ENCODE measurements around the gene GNG7. TPM values are rescaled to one million over a fixed set of nuclear protein-coding genes. Genes with fewer than 3 reads are reported as not detected.
"Not testable (repeated sequence)": the region's sequence is repeated elsewhere in the genome, so short reads cannot be mapped to it uniquely, and the experiment has no call there.

GNG7 gene
- total RNA-seq, 2 experiments from 2014 or later: 1.1 to 1.2 TPM

DNA sequence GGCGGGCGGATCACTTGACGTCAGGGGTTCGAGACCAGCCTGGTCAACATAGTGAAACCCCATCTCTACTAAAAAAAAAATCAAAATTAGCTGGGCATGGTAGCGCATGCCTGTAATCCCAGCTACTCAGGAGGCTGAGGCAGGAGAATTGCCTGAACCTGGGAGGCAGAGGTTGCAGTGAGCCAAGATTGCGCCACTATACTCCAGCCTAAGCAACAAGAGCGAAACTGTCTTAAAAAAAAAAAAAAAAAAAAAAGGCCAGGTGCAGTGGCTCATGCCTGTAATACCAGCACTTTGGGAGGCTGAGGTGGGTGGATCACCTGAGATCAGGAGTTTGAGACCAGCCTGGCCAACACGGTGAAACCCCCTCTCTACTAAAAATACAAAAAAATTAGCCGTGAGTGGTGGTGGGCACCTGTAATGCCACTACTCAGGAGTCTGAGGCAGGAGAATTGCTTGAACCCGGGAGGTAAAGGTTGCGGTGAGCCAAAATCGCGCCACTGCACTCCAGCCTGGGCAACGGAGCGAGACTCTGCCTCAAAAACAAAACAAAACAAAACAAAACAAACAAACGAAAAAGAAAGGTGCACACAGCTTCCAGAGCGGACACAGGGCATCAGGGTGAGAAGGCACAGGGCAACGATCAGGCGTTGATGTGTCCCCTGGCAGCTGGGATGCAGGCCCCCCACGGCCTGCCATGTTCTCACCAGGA is 156.9 kb downstream of the GNG7 start:
- H3K36me3 Mint-ChIP-seq (ENCODE audit: low read depth); H3K9me3 Mint-ChIP-seq; DNase-seq; H3K27ac Mint-ChIP-seq; POLR2A ChIA-PET; H3K4me3 Mint-ChIP-seq; H3K27me3 Mint-ChIP-seq: not testable (repeated sequence)
- H3K4me1 Mint-ChIP-seq: peaks cover 34% of the 10 kb centered on the region
- CTCF ChIA-PET: interaction anchor here (1.2 to 1.6 kb wide), 2 partner anchors 9 to 22 kb away, joined by 3 to 4 read pairs; no protein-coding TSS in a partner anchor

DNA sequence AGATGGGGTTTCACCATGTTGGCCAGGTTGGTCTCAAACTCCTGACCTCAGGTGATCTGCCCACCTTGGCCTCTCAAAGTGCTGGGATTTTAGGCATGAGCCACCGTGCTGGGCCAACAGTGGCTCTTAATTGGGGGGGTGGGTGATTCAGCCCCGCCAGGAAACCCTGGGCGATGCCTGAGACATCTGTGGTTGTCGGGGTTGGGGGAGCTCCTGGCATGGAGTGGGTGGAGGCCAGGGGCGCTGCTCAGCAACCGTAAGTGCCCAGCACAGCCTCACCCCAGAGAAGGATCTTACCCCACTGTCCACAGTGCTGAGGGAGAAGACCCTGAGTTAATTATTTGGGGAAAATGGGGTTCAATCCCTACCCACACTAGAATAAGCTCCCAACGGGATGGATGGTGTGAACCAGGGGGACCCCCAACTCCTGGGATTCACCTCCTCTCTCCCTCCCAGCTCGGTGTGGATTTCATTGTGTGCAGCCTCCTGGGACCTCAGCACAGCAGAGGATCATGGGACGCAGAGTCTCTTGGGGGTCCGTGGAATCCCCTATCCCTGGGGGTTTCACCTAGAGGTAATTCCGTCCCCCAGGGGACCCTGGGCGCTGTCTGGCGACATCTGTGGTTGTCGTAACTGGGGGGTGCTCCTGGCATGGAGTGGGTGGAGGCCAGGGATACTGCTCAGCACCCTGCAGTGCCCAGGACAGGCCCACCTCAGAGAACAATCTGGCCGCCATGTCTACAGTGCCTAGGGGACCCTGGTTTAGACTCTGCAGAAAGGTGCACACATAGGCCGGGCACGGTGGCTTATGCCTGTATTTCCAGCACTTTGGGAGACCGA is 157.7 kb downstream of the GNG7 start:
- Mint-ChIP-seq H3K36me3 (ENCODE audit: low read depth) (peaks cover 5% of the 10 kb centered on the region), H3K4me1 (peaks cover 35% of the 10 kb centered on the region), H3K27me3 (no peaks in the 10 kb centered on the region), H3K9me3 (peaks cover 3% of the 10 kb centered on the region), H3K27ac (no peak overlapping the region), H3K4me3 (no peak overlapping the region)
- DNase-seq: no peak
- POLR2A ChIA-PET: no interaction called here
- CTCF ChIA-PET: interaction anchor here (0.6 to 1.8 kb wide), 6 partner anchors 9 to 69 kb away, joined by 3 to 4 read pairs (median 3); no protein-coding TSS in a partner anchor

DNA sequence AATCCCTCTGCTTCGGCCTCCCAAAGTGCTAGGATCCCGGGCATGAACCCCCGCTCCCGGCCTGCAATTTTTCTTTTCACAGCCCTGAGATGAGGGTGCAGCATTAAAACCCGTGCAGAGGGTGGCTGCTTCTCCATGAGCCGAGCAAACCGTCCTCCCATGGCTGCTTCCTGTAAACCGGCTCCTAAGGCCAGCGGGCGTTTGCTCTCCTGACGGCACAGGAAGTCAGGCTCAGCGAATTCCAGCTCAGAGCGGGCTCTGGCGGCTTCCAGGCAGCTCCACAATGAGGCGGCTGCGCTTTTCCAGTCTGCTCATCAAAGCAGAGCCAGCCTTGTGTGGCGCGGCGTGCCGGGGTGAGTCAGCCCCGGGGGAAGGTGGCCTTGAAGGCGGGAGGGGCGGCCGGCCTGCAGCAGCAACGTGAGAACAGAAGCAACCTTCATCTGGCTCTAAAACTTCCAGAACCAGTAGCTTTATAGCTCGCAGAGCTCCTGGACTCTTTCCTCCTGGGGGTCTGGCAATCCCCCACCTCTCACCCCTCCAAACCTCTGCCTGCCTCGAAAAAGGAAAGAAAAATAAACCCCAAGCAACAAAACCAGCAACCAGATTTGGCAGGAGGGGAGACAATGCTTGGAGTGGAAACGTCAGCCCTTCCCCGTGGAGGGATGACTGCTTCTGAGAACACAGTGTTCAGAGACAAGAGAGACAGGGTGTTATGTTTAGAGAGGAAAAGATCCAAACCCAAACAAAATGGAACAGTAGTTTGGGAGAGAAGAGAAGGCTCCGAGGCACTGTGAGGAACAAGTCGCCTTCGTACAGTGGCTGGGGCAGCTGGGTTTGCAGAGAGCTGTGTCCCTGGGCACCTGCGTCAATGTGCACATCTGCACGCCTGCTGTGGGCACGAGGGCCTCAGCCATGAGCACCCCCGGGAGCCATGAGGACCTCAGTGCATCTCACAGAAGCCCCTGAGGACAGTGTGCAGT is 158.7 kb downstream of the GNG7 start:
- Mint-ChIP-seq H3K27ac (peak overlapping the region; percentile 86), H3K9me3 (no peaks in the 10 kb centered on the region), H3K27me3 (no peaks in the 10 kb centered on the region), H3K4me1 (peaks cover 36% of the 10 kb centered on the region), H3K4me3 (no peak overlapping the region), H3K36me3 (ENCODE audit: low read depth) (peaks cover under 1% of the 10 kb centered on the region)
- POLR2A ChIA-PET: interaction anchor here (0.6 kb wide), 1 partner anchor 8 kb away, joined by 4 read pairs; no protein-coding TSS in a partner anchor
- CTCF ChIA-PET: interaction anchor here (0.8 to 1.8 kb wide), 8 partner anchors 10 to 68 kb away, joined by 3 to 4 read pairs (median 3); no protein-coding TSS in a partner anchor
- DNase-seq: peak; percentile 59

DNA sequence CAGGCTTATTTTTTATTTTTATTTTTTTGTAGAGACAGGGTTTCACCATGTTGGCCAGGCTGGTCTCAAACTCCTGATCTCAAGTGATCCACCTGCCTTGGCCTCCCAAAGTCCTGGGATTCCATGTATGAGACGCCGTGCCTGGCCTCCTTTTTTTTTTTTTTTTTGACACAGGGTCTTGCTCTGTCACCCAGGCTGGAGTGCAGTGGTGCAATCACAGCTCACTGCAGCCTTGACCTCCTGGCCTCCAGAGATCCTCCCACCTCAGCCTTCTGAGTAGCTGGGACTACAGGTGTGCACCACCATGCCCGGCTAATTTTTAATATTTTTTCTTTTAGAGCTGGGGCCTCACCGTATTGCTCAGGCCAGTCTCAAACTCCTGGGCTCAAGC is 159.4 kb downstream of the GNG7 start:
- Mint-ChIP-seq H3K27ac (peak overlapping the region; percentile 86), H3K4me1 (peaks cover 37% of the 10 kb centered on the region)
- not testable (repeated sequence) for H3K9me3 Mint-ChIP-seq; DNase-seq; H3K4me3 Mint-ChIP-seq; H3K27me3 Mint-ChIP-seq; H3K36me3 Mint-ChIP-seq (ENCODE audit: low read depth)
- POLR2A ChIA-PET: interaction anchor here (0.6 kb wide), 1 partner anchor 9 kb away, joined by 4 read pairs; no protein-coding TSS in a partner anchor
- CTCF ChIA-PET: interaction anchor here (0.8 to 1.8 kb wide), 6 partner anchors 9 to 68 kb away, joined by 3 to 4 read pairs (median 3); no protein-coding TSS in a partner anchor

DNA sequence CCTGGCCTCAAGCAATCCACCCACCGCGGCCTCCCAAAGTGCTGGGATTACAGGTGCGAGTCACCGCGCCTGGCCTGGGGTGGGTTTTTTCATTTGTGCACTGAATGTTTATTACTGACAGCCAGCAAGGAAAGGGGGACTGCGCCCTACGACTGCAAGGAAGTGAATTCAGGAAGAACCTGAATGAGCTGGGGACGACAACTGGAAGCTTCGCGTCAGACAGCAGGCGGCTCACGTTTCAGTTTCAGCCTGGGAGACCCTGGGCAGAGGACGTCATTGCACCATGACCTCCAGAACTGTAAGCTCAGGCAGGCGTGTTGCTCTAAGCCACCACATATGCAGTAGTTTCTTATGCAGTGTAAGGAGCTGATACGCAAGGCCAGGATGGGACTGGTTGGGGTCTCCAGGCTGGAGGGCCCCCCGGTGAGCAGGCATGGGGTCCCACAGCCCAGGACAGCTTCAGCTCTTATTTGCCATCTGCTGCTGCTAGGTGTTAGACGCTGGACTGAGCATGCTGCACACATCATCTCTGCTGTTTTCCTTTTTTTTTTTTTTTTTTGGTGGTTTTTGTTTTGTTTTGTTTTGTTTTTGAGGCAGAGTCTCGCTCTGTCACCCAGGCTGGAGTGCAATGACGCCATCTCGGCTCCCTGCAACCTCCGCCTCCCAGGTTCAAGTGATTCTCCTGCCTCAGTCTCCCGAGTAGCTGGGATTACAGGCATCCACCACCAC is 160.0 kb downstream of the GNG7 start:
- Mint-ChIP-seq H3K27ac (peak overlapping the region; percentile 86), H3K36me3 (ENCODE audit: low read depth) (no peaks in the 10 kb centered on the region), H3K4me3 (no peak overlapping the region), H3K27me3 (no peaks in the 10 kb centered on the region), H3K9me3 (no peaks in the 10 kb centered on the region), H3K4me1 (peaks cover 43% of the 10 kb centered on the region)
- no peak for DNase-seq
- CTCF ChIA-PET: interaction anchor here (0.7 to 1.6 kb wide), 4 partner anchors 9 to 65 kb away, joined by 3 to 5 read pairs (median 4); no protein-coding TSS in a partner anchor
- POLR2A ChIA-PET: interaction anchor here (0.6 kb wide), 1 partner anchor 9 kb away, joined by 4 read pairs; no protein-coding TSS in a partner anchor

DNA sequence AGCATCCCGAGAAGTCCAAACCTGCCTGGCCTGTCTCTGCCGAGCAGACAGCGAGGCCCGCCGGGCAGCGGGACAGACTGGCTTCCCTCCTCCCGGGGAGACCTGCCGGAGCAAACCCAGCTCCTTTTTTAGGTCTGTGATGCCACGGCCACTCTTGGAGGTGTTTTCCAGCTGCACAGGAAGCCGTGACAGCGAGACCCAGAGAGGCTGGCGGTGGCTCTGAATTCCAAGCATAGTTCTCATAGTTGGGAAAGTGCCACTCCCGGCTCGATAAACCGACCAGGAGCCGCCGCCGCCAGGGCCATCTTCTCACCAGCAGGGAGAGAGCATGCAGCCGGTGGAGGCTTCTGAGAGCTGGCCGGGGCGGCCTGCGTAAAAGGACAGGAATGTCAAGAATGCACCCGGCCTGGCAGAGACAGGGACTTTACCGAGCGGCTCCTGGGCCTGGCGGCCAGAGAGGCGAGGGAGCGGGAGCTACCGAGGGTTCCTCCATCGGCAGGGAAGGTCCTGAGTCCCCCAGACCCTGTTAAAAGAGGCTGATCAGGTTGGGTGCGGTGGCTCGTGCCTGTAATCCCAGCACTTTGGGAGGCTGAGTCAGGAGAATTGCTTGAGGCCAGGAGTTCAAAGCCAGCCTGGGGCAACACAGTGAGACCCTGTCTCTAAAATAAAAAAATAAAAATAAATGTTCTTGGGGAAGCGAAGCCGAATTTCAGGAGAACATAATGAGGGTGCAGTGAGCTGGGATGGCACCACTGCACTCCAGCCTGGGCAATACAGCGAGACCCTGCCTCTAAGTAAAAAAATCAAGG is 161.6 kb downstream of the GNG7 start:
- Mint-ChIP-seq H3K27me3 (no peaks in the 10 kb centered on the region), H3K4me3 (no peak overlapping the region), H3K27ac (no peak overlapping the region), H3K36me3 (ENCODE audit: low read depth) (no peaks in the 10 kb centered on the region), H3K4me1 (peaks cover 39% of the 10 kb centered on the region), H3K9me3 (no peaks in the 10 kb centered on the region)
- POLR2A ChIA-PET: no interaction called here
- DNase-seq: no peak
- CTCF ChIA-PET: no interaction called here

DNA sequence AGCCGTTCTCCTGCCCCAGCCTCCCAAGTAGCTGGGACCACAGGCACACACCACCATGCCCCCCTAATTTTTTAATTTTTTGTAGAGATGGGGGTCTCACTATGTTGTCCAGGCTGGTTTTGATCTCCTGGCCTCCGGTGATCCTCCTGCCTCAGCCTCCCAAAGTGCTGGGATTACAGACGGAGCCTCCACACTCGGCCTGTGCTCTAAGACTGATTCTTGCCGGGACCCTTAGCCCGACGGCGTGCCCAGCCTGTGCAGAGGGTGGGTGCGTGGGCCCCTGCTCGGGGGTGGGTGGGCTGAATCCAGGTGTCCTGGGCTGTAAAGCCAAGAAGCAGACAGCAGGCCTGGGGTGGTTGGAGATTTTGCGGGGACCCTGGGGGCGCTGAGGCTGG is 162.2 kb downstream of the GNG7 start:
- Mint-ChIP-seq H3K9me3 (no peaks in the 10 kb centered on the region), H3K36me3 (ENCODE audit: low read depth) (no peaks in the 10 kb centered on the region), H3K4me3 (no peak overlapping the region), H3K4me1 (peaks cover 42% of the 10 kb centered on the region), H3K27me3 (no peaks in the 10 kb centered on the region), H3K27ac (no peak overlapping the region)
- DNase-seq: no peak
- CTCF ChIA-PET: no interaction called here
- POLR2A ChIA-PET: no interaction called here

DNA sequence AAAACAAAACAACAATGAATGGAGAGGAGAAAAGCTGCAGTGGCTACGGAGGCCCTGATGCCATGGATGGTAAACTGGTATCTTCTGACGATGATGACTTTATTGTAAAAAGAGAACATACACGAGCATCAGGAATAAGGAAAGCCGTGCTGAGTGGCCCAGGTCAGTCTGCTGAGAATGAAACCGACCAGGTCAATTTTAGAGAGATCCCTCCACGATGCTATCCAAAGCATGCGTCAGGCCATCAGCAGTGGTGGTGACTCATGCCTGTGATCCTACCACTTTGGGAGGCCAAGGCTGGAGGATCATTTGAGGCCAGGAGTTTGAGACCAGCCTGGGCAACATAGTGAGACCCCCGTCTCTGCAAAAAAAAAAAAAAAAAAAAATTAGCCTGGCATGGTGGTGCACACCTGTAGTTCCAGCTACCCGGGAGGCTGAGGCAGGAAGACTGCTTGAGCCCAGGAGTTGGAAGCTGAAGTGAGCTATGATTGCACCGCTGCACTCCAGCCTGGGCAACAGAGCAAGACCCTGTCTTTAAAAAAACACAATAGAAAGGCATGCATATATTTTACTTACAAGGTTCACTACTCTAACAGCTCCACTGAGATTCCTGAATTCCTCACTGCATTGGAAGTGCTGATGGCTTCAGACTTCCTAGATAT is 164.3 kb downstream of the GNG7 start:
- POLR2A ChIA-PET: no interaction called here
- Mint-ChIP-seq H3K4me1 (peaks cover 44% of the 10 kb centered on the region), H3K4me3 (no peak overlapping the region), H3K27me3 (no peaks in the 10 kb centered on the region), H3K36me3 (ENCODE audit: low read depth) (no peaks in the 10 kb centered on the region), H3K9me3 (no peaks in the 10 kb centered on the region), H3K27ac (no peak overlapping the region)
- DNase-seq: no peak
- CTCF ChIA-PET: interaction anchor here (0.6 to 1.5 kb wide), 3 partner anchors 15 to 83 kb away, joined by 3 to 4 read pairs (median 4); no protein-coding TSS in a partner anchor

DNA sequence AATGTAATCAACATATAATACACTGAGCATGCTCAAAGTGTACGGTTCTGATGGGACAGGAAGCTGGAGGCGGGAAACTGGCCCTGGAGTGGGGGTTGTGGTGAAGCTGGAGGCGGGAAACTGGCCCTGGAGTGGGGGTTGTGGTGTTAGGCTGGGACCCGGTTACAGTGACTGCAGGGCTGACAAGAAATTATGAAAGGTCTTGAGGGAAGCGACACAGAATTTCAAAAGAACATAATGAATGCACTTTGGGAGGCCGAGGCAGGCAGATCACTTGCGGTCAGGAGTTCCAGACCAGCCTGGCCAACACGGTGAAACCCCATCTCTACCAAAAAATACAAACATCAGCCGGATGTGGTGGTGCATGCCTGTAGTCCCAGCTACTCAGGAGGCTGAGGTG is 164.9 kb downstream of the GNG7 start:
- POLR2A ChIA-PET; H3K27me3 Mint-ChIP-seq; DNase-seq; H3K4me3 Mint-ChIP-seq; H3K36me3 Mint-ChIP-seq (ENCODE audit: low read depth); H3K9me3 Mint-ChIP-seq: not testable (repeated sequence)
- H3K4me1 Mint-ChIP-seq: peaks cover 43% of the 10 kb centered on the region
- H3K27ac Mint-ChIP-seq: peak overlapping the region; percentile 41
- CTCF ChIA-PET: interaction anchor here (1.3 to 1.5 kb wide), 2 partner anchors 15 to 83 kb away, joined by 3 to 4 read pairs; no protein-coding TSS in a partner anchor

DNA sequence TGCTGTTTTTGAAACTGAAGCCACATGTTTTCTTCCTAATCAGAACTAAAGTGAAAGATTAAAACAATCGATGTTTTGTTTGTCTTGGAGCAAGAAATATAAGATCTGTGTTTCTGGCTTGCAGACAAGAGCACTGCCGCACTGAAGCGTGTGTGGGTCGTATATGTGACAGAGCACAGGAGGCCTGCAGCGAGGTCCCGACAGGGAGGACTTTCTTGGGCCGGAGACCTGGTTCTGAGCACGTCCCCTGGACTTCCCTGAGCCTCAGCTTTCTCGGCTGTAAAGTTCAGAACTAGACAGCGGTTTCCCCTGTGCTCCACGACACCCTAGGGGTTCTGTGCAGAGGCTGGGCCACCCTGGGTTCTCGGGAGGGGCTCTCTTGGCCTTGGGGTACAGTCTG is 166.0 kb downstream of the GNG7 start:
- ChIA-PET CTCF (interaction anchor here (0.6 to 1.3 kb wide), 3 partner anchors 75 to 125 kb away, joined by 3 to 4 read pairs (median 3); no protein-coding TSS in a partner anchor), POLR2A (no interaction called here)
- H3K27ac Mint-ChIP-seq: no peak overlapping the region
- H3K4me3 Mint-ChIP-seq: no peak overlapping the region
- peaks cover 41% of the 10 kb centered on the region for H3K4me1 Mint-ChIP-seq
- H3K9me3 Mint-ChIP-seq: peaks cover 3% of the 10 kb centered on the region
- no peaks in the 10 kb centered on the region for H3K36me3 Mint-ChIP-seq (ENCODE audit: low read depth)
- DNase-seq: no peak
- peaks cover 3% of the 10 kb centered on the region for H3K27me3 Mint-ChIP-seq

Data from activated CD4-positive, alpha-beta T cell treated with anti-CD3 and anti-CD28 coated beads, Interleukin-2, amount 10 ng/mL, durations not matched to agents 7 days and 5 days (primary cell).